ENCODE data around the gene PLA2G4A.

The PLA2G4A gene

GRCh38 chr1:186843931-186844330, 15.2 kb downstream of the PLA2G4A start:
- H4K20me1 ChIP-seq (ENCODE audit: insufficient read depth, low read length), result no peaks in the 10 kb centered on the region
- TF ChIP-seq EZH2 (IDR thresholded peaks at IDR 0.05; ENCODE audit: borderline replicate concordance, low read length) (no peak), CTCF (IDR thresholded peaks at IDR 0.05; ENCODE audit: low read length) (no peak)
- H3K9me2 ChIP-seq (ENCODE audit: low read depth, low read length), result no peaks in the 10 kb centered on the region
- H3K27me3 ChIP-seq (ENCODE audit: insufficient read depth, low read length), result no peaks in the 10 kb centered on the region
- no peaks in the 10 kb centered on the region for H3F3A ChIP-seq (ENCODE audit: insufficient read depth, low read length)
- no peak overlapping the region for H2AFZ ChIP-seq (ENCODE audit: low read length)
- H3K79me2 ChIP-seq (ENCODE audit: insufficient read depth, low read length), result no peaks in the 10 kb centered on the region
- no peak overlapping the region for H3K4me2 ChIP-seq (ENCODE audit: low read length)
- H3K36me3 ChIP-seq (ENCODE audit: insufficient read depth, low read length), result no peaks in the 10 kb centered on the region
- H3K9me3 ChIP-seq (ENCODE audit: low read length), result no peaks in the 10 kb centered on the region
- H3K4me3 ChIP-seq (ENCODE audit: low read depth, low read length, poor library complexity, severe bottlenecking), result no peak overlapping the region
- no peaks in the 10 kb centered on the region for H3K4me1 ChIP-seq (ENCODE audit: insufficient read depth, low read length, severe bottlenecking)
- H3K9ac ChIP-seq (ENCODE audit: low read length), result no peak overlapping the region
- no peak overlapping the region for H3K27ac ChIP-seq (ENCODE audit: low read depth, low read length, poor library complexity, severe bottlenecking)

GRCh38 chr1:186845576-186846210, 16.9 kb downstream of the PLA2G4A start:
- Histone ChIP-seq H3K9ac (ENCODE audit: low read length) (no peak overlapping the region), H3K4me1 (ENCODE audit: insufficient read depth, low read length, severe bottlenecking) (no peaks in the 10 kb centered on the region), H3F3A (ENCODE audit: insufficient read depth, low read length) (no peaks in the 10 kb centered on the region), H3K4me3 (ENCODE audit: low read depth, low read length, poor library complexity, severe bottlenecking) (no peak overlapping the region), H3K9me2 (ENCODE audit: low read depth, low read length) (no peaks in the 10 kb centered on the region), H3K4me2 (ENCODE audit: low read length) (no peak overlapping the region), H2AFZ (ENCODE audit: low read length) (no peak overlapping the region), H3K27ac (ENCODE audit: low read depth, low read length, poor library complexity, severe bottlenecking) (no peak overlapping the region), H3K27me3 (ENCODE audit: insufficient read depth, low read length) (no peaks in the 10 kb centered on the region), H3K9me3 (ENCODE audit: low read length) (no peaks in the 10 kb centered on the region), H3K79me2 (ENCODE audit: insufficient read depth, low read length) (no peaks in the 10 kb centered on the region), H4K20me1 (ENCODE audit: insufficient read depth, low read length) (no peaks in the 10 kb centered on the region; the same call in 1 of the 2 replicates), H3K36me3 (ENCODE audit: insufficient read depth, low read length) (no peaks in the 10 kb centered on the region)
- TF ChIP-seq CTCF (IDR thresholded peaks at IDR 0.05; ENCODE audit: low read length), result no peak
- TF ChIP-seq EZH2 (IDR thresholded peaks at IDR 0.05; ENCODE audit: borderline replicate concordance, low read length), result no peak

- Histone ChIP-seq H3K9me2 (ENCODE audit: low read depth, low read length) (no peaks in the 10 kb centered on the region), H3K4me1 (ENCODE audit: insufficient read depth, low read length, severe bottlenecking) (no peaks in the 10 kb centered on the region), H3K79me2 (ENCODE audit: insufficient read depth, low read length) (no peaks in the 10 kb centered on the region), H4K20me1 (ENCODE audit: insufficient read depth, low read length) (no peaks in the 10 kb centered on the region; the same call in 1 of the 2 replicates), H3K4me3 (ENCODE audit: low read depth, low read length, poor library complexity, severe bottlenecking) (no peak overlapping the region), H3K4me2 (ENCODE audit: low read length) (no peak overlapping the region), H3F3A (ENCODE audit: insufficient read depth, low read length) (no peaks in the 10 kb centered on the region), H3K27ac (ENCODE audit: low read depth, low read length, poor library complexity, severe bottlenecking) (no peak overlapping the region), H3K27me3 (ENCODE audit: insufficient read depth, low read length) (no peaks in the 10 kb centered on the region), H3K9ac (ENCODE audit: low read length) (no peak overlapping the region), H3K36me3 (ENCODE audit: insufficient read depth, low read length) (no peaks in the 10 kb centered on the region), H3K9me3 (ENCODE audit: low read length) (no peaks in the 10 kb centered on the region), H2AFZ (ENCODE audit: low read length) (no peak overlapping the region)
- no peak for TF ChIP-seq EZH2 (IDR thresholded peaks at IDR 0.05; ENCODE audit: borderline replicate concordance, low read length)
- no peak for TF ChIP-seq CTCF (IDR thresholded peaks at IDR 0.05; ENCODE audit: low read length)
Observed at GRCh38 chr1:186848509-186849130, 19.9 kb downstream of the PLA2G4A start.

Measured in OCI-LY1 (cell line).